Measurements from ENCODE around the gene HJURP. TPM values are rescaled to one million over a fixed set of nuclear protein-coding genes. Genes with fewer than 3 reads are reported as not detected.

The HJURP gene
- total RNA-seq, 1 experiment from 2014 or later, result 49.7 TPM

- no peak overlapping the region for H3K27ac Mint-ChIP-seq
- no peak overlapping the region for H2BK15ac ChIP-seq (ENCODE audit: low read depth, low read length)
- WGBS (ENCODE audit: extremely low coverage, insufficient read length, low lambda C conversion rate), result no CpG with 5 or more reads among the region's 9 CpGs
Observed at GRCh38 chr2:233832414-233832813, 21.9 kb downstream of the HJURP start.

More at GRCh38 chr2:233832414-233832813, 21.9 kb downstream of the HJURP start:
- Histone ChIP-seq H3K27ac (ENCODE audit: insufficient read length, low read depth, low read length) (no peak overlapping the region), H3K9me3 (ENCODE audit: control insufficient read depth, low read depth, low read length) (no peaks in the 10 kb centered on the region), H3K9ac (ENCODE audit: extremely low read depth, insufficient read length, low read length) (no peak overlapping the region), H2AFZ (ENCODE audit: low read length) (no peak overlapping the region), H3T11ph (ENCODE audit: low read length) (no peak overlapping the region), H3K79me2 (ENCODE audit: insufficient read depth, low read length) (no peaks in the 10 kb centered on the region), H2AK5ac (ENCODE audit: insufficient read length, low read length) (no peak overlapping the region), H4K20me1 (ENCODE audit: control insufficient read depth, insufficient read depth, insufficient read length) (peaks cover 4% of the 10 kb centered on the region), H2BK20ac (ENCODE audit: low read depth, low read length, poor library complexity, severe bottlenecking) (no peak overlapping the region), H3K27me3 (ENCODE audit: insufficient read depth, low read length) (no peaks in the 10 kb centered on the region), H3K4ac (ENCODE audit: low read depth, low read length) (no peak overlapping the region), H2BK120ac (ENCODE audit: low read depth, low read length, poor library complexity, severe bottlenecking) (no peak overlapping the region), H3K4me1 (ENCODE audit: insufficient read depth, low read length) (no peaks in the 10 kb centered on the region), H2BK5ac (ENCODE audit: insufficient read length, low read length) (no peak overlapping the region), H3K23ac (ENCODE audit: insufficient read length, low read depth, low read length) (no peak overlapping the region), H3K14ac (ENCODE audit: insufficient read depth, low read length) (no peak overlapping the region), H3K18ac (ENCODE audit: insufficient read length, low read depth, low read length) (no peak overlapping the region), H4K5ac (ENCODE audit: insufficient read length, low read depth, low read length) (no peak overlapping the region), H3K4me2 (ENCODE audit: insufficient read depth, insufficient read length, low read length) (no peak overlapping the region), H3K56ac (ENCODE audit: insufficient read length, low read depth, low read length) (no peak overlapping the region), H2BK12ac (ENCODE audit: insufficient read length, low read depth, low read length) (no peak overlapping the region), H4K8ac (replicated peaks; ENCODE audit: insufficient read length, low read depth, low read length) (no peak overlapping the region), H3K79me1 (ENCODE audit: insufficient read depth, low read depth, low read length, poor library complexity, severe bottlenecking) (no peaks in the 10 kb centered on the region), H4K91ac (ENCODE audit: insufficient read length, low read depth, low read length) (no peak overlapping the region), H3K23me2 (ENCODE audit: insufficient read length, low read depth, low read length, poor library complexity, severe bottlenecking) (no peaks in the 10 kb centered on the region)
- Mint-ChIP-seq H3K36me3 (ENCODE audit: insufficient read depth in 1 of 3, low read depth in 3 of 3) (peaks cover 20 to 35% (median 32%) of the 10 kb centered on the region in 3 experiments), H3K9me3 (no peaks in the 10 kb centered on the region), H3K4me1 (peaks cover 6 to 9% of the 10 kb centered on the region in 2 experiments), H3K4me3 (no peak overlapping the region), H3K27me3 (ENCODE audit: low read depth) (peaks cover under 1% of the 10 kb centered on the region; the same call in 1 of the 2 replicates)
- DNase-seq, result no peak
- no peak for TF ChIP-seq CTCF (conservative IDR thresholded peaks at IDR 0.05)

Data from H9 (cell line).